B cell (primary cell): ENCODE results near the gene LIMD2. TPM values are rescaled to one million over a fixed set of nuclear protein-coding genes. Genes with fewer than 3 reads are reported as not detected.

Experiments used
- ATAC-seq: fragments of 200-7000 bp; cut with Tn5 transposase; one replicate; pipeline ENCODE4 v1.10.0; 2021; ENCODE audit warnings: low read depth, mild to moderate bottlenecking, moderate number of reproducible peaks, moderate library complexity
- CTCF ChIA-PET: fragments of 350-600 bp; sonication (Branson Sonifier 250); formaldehyde crosslinking; loops from one replicate; lab custom pipeline; 2021; ENCODE audit warnings: antibody characterized with exemption, inconsistent platforms; lab: Charles Lee
- POLR2A ChIA-PET: fragments of 350-600 bp; sonication (Branson Sonifier 250); formaldehyde crosslinking; loops from one replicate; lab custom pipeline; 2021; ENCODE audit warnings: antibody characterized with exemption; lab: Charles Lee
- DNase-seq: peaks from one replicate; pipeline ENCODE4 v3.0.0; 2013
- H2AFZ ChIP-seq: 2 replicates; pipeline ENCODE4 v1.6.1; 2012; ENCODE audit warnings: mild to moderate bottlenecking, low read depth, low read length; ENCODE audit not compliant: insufficient read depth, poor library complexity, severe bottlenecking
- H3K27ac ChIP-seq, 2 donors: 1 replicate in 1 of 2; 2 replicates in 1 of 2; pipeline ENCODE4 v1.5.1; 2012 to 2013; ENCODE audit warnings: low read length in 2 of 2, mild to moderate bottlenecking in 2 of 2, moderate library complexity in 1 of 2
- H3K27me3 ChIP-seq, 4 experiments: fragments of 200-600 bp in 1 of 4; sonication (generic) in 1 of 4; replicated peaks in 1 of 4; 1 replicate in 2 of 4; 2 replicates in 2 of 4; pipeline versions ENCODE4 v1.6.1 to v1.7.0; 2013 to 2016; ENCODE audit warnings: low read length in 3 of 4, mild to moderate bottlenecking in 2 of 4, mixed read lengths in 1 of 4, moderate library complexity in 1 of 4; ENCODE audit not compliant: insufficient read depth in 4 of 4, control insufficient read depth in 3 of 4; ENCODE audit errors: control extremely low read depth in 1 of 4
- H3K36me3 ChIP-seq, 2 experiments: replicated peaks in 1 of 2; 1 replicate in 1 of 2; 2 replicates in 1 of 2; pipeline versions ENCODE4 v1.6.1 to v1.7.1; 2013; ENCODE audit warnings: low read length in 1 of 2; ENCODE audit not compliant: insufficient read depth in 2 of 2, control insufficient read depth in 1 of 2; ENCODE audit errors: control extremely low read depth in 1 of 2, extremely low read depth in 1 of 2
- H3K4me1 ChIP-seq, 2 donors: fragments of 200-600 bp in 1 of 2; sonication (generic) in 1 of 2; 1 replicate in 1 of 2; 2 replicates in 1 of 2; pipeline versions ENCODE4 v1.5.1 to v1.6.1; 2013 to 2017; ENCODE audit warnings: low read length in 2 of 2; ENCODE audit not compliant: control insufficient read depth in 2 of 2, insufficient read depth in 2 of 2
- H3K4me2 ChIP-seq: replicated peaks from 2 replicates; pipeline ENCODE3; 2012; ENCODE audit warnings: mild to moderate bottlenecking, low read depth, low read length; ENCODE audit not compliant: poor library complexity, severe bottlenecking
- H3K4me3 ChIP-seq, 5 experiments: fragments of 200-600 bp in 1 of 5; sonication (generic) in 1 of 5; 1 replicate in 3 of 5; 2 replicates in 2 of 5; pipeline versions ENCODE4 v1.5.1 to v1.7.0; 2011 to 2016; ENCODE audit warnings: low read length in 4 of 5, mild to moderate bottlenecking in 4 of 5, low read depth in 2 of 5, control low read depth in 1 of 5, moderate library complexity in 1 of 5; ENCODE audit not compliant: insufficient read depth in 1 of 5; ENCODE audit errors: control extremely low read depth in 1 of 5, extremely low read depth in 1 of 5
- H3K79me2 ChIP-seq: fragments of 200-600 bp; sonication (generic); one replicate; pipeline ENCODE4 v1.6.0; 2016; ENCODE audit warnings: low read length; ENCODE audit not compliant: control insufficient read depth, insufficient read depth
- H3K9ac ChIP-seq: fragments of 200-600 bp; sonication (generic); 2 replicates; pipeline ENCODE4 v1.6.1; 2017; ENCODE audit warnings: mild to moderate bottlenecking, low read length, moderate library complexity
- H3K9me3 ChIP-seq, 3 donors: one replicate each; pipeline versions ENCODE4 v1.6.1 to v1.7.1; 2013; ENCODE audit warnings: low read length in 2 of 3; ENCODE audit not compliant: control insufficient read depth in 2 of 3, insufficient read depth in 1 of 3; ENCODE audit errors: control extremely low read depth in 1 of 3
- H4K20me1 ChIP-seq: 2 replicates; pipeline ENCODE4 v1.6.0; 2012; ENCODE audit warnings: mild to moderate bottlenecking, low read length; ENCODE audit not compliant: insufficient read depth, control insufficient read depth, poor library complexity, severe bottlenecking
- H3K27ac Mint-ChIP-seq: one replicate; pipeline ENCODE4 v1.8.0; 2021; ENCODE audit warnings: mixed read lengths
- H3K27me3 Mint-ChIP-seq: one replicate; pipeline ENCODE4 v1.8.0; 2021; ENCODE audit warnings: mixed read lengths
- H3K4me1 Mint-ChIP-seq: one replicate; pipeline ENCODE4 v1.8.0; 2021; ENCODE audit warnings: mixed read lengths
- H3K4me3 Mint-ChIP-seq: one replicate; pipeline ENCODE4 v1.8.0; 2021; ENCODE audit warnings: mixed read lengths
- H3K9me3 Mint-ChIP-seq: one replicate; pipeline ENCODE4 v1.8.0; 2022; ENCODE audit warnings: mixed read lengths; ENCODE audit not compliant: insufficient read depth
- CTCF ChIP-seq: fragments of 200-600 bp; IDR thresholded peaks from one replicate; pipeline ENCODE4 v1.8.0; 2022; ENCODE audit warnings: antibody characterized with exemption, mild to moderate bottlenecking
- EZH2 ChIP-seq: IDR thresholded peaks from 2 replicates; pipeline ENCODE4 v1.6.1; 2012; ENCODE audit warnings: borderline replicate concordance, low read depth, mild to moderate bottlenecking, moderate library complexity, low read length; ENCODE audit not compliant: insufficient read depth, poor library complexity, severe bottlenecking
- WGBS: methylation state at CpG from one replicate; pipeline ENCODE4 v1.1.5; 2013; ENCODE audit warnings: missing lambda C conversion rate; ENCODE audit not compliant: insufficient coverage; 5-methylcytosine and 5-hydroxymethylcytosine counted together
- intact Hi-C: fragments of 100-400 bp; cut with micrococcal nuclease; formaldehyde crosslinking; loops from one replicate; pipeline ENCODE4 v1.10.0; 2022
- polyA plus RNA-seq: library from polyadenylated mRNA; depleted of rRNA; stranded (reverse); fragments of >200 nt; gene quantifications from 2 replicates; pipeline ENCODE4 v1.2.3, GENCODE V29; 2012
- total RNA-seq, 2 donors: library from RNA; stranded (reverse); fragments of 120-200 nt in 1 of 2; gene quantifications; 1 replicate in 1 of 2; 2 replicates in 1 of 2; pipeline versions ENCODE4 v1.2.3 to v1.2.4, GENCODE V29; 2013 to 2022

Gene LIMD2
- total and polyA plus RNA-seq, 2 donors (not counting 1 experiment from before 2014, with no cell fraction given): 587 to 1,396 TPM

- intact Hi-C loops: no loop called here
- Mint-ChIP-seq H3K4me3 (no peak overlapping the region), H3K4me1 (peaks cover 8% of the 10 kb centered on the region)
Observed at GRCh38 chr17:63675607-63676546, 24.0 kb downstream of the LIMD2 start.

More at GRCh38 chr17:63675607-63676546, 24.0 kb downstream of the LIMD2 start:
- Mint-ChIP-seq H3K27ac (no peak overlapping the region), H3K27me3 (no peaks in the 10 kb centered on the region), H3K9me3 (no peaks in the 10 kb centered on the region)
- Histone ChIP-seq H3K36me3 (peaks cover 3 to 60% of the 10 kb centered on the region in 2 experiments), H3K4me2 (no peak overlapping the region), H3K79me2 (peaks cover 9% of the 10 kb centered on the region), H3K27ac (peak overlapping the region in 1 of 2 donors; percentile 10), H3K4me3 (no peak overlapping the region), H3K27me3 (no peaks in the 10 kb centered on the region), H3K9me3 (no peaks in the 10 kb centered on the region), H3K4me1 (peaks cover 0 to 5% of the 10 kb centered on the region in 2 donors), H3K9ac (no peak overlapping the region), H2AFZ (no peak overlapping the region), H4K20me1 (no peaks in the 10 kb centered on the region)
- POLR2A ChIA-PET: no interaction called here
- CTCF ChIA-PET: interaction anchor here (1.1 to 5.3 kb wide), 2 partner anchors 9 to 34 kb away, joined by 3 to 22 read pairs; no protein-coding TSS in a partner anchor
- ATAC-seq (no peak), DNase-seq (no peak)
- WGBS: 85% methylated on average over 5 of the region's 6 CpGs
- TF ChIP-seq EZH2 (no peak), CTCF (no peak)
